Pancreas (tissue), 10 donors: ENCODE results near the gene FNDC3B. TPM values are rescaled to one million over a fixed set of nuclear protein-coding genes. Genes with fewer than 3 reads are reported as not detected.

Source experiments
- ATAC-seq, 4 donors: fragments of 200-7000 bp; cut with Tn5 transposase; one replicate each; pipeline versions ENCODE4 v1.8.0 to v1.9.1; 2020; ENCODE audit warnings: mild to moderate bottlenecking in 4 of 4, moderate library complexity in 4 of 4
- DNase-seq, 6 donors: peaks; one replicate each; pipeline ENCODE4 v3.0.0-alpha.2; 2020
- FAIRE-seq: peaks from 2 replicates; lab custom pipeline; 2012; peaks lifted over from hg19 to GRCh38; lab: Jason Lieb, UNC
- H3K27ac ChIP-seq, 4 donors: fragments of 200-600 bp; sonication (generic); 1 replicate in 3 of 4; 2 replicates in 1 of 4; pipeline versions ENCODE4 v1.5.0 to v1.8.0; 2020
- H3K27me3 ChIP-seq, 4 donors: fragments of 200-600 bp; one replicate each; pipeline ENCODE4 v1.8.0; 2021
- H3K36me3 ChIP-seq, 3 donors: fragments of 200-600 bp; sonication (generic) in 1 of 3; one replicate each; pipeline versions ENCODE4 v1.5.0 to v1.8.0; 2020 to 2021
- H3K4me1 ChIP-seq, 3 donors: fragments of 200-600 bp; one replicate each; pipeline ENCODE4 v1.8.0; 2021
- H3K4me3 ChIP-seq, 4 donors: fragments of 200-600 bp; sonication (generic) in 2 of 4; one replicate each; pipeline versions ENCODE4 v1.5.0 to v1.8.0; 2020 to 2021
- H3K9me3 ChIP-seq, 4 donors: fragments of 200-600 bp; one replicate each; pipeline ENCODE4 v1.8.0; 2021
- WGBS, 2 donors: extraction: QIAGEN DNeasy Blood & Tissue Kit; methylation state at CpG; one replicate each; pipeline ENCODE4 v1.1.7; 2013; 5-methylcytosine and 5-hydroxymethylcytosine counted together
- intact Hi-C, 3 donors: fragments of 100-400 bp; cut with DNase I; formaldehyde crosslinking; loops; one replicate each; pipeline versions ENCODE4 v1.11.1 to v1.14.2; 2022
- polyA plus RNA-seq, 2 donors: library from polyadenylated mRNA; stranded (reverse); fragments of 200-250 nt; gene quantifications; one replicate each; pipeline ENCODE4 v1.2.3, GENCODE V29; 2013
- total RNA-seq, 6 donors: library from RNA; stranded (reverse); fragmentation: NEBNext Ultra II Directional in 4 of 6; extraction: Animal tissue kit (Norgen Biotek cat#: 25700) in 4 of 6; gene quantifications; one replicate each; pipeline versions ENCODE4 v1.2.1 to v1.2.4, GENCODE V29; 2021 to 2023
- TF ChIP-seq, protein P1 (sequence below), 4 donors: fragments of 200-600 bp; sonication (generic) in 3 of 4; IDR thresholded peaks; one replicate each; pipeline versions ENCODE4 v1.5.0 to v1.8.0; 2021; ENCODE audit warnings: antibody characterized with exemption in 4 of 4
- donor health status: healthy with polysubstance abuse.
- donor health status: DM: no; HTN: no; CAD: no; lungs with moderate emphysema.
- donor health status: DM: no; HTN: no; CAD: no.
- donor health status: control.
- donor health status: control.
- donor health status: Bipolar disorder and iron deficiency.
- donor health status: DM: yes; HTN: yes; CAD: no.
- donor health status: DM: no; HTN: no; CAD: no.
- donor health status: DM: no; HTN: no; CAD: no.
- donor health status: DM: yes; HTN: yes; CAD: no.

Gene FNDC3B
- total and polyA plus RNA-seq, 8 donors = 9.3 to 126 (median 73.2) TPM

DNA sequence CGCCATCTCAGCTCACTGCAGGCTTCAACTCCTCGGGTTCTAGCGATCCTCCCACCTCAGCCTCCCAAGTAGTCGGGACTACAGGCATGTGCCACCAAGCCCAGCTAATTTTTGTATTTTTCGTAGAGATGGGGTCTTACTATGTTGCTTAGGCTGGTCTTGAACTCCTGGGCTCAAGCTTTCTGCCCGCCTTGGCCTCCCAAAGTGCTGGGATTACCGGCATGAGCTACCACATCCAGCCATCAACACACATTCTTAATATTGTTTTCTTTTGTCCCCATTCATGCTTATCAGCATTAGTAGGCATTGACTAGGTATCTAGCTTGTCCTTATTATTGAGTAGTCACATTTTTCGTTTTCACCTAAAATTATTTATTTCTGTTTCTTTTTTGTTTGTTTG, 240.6 kb downstream of the FNDC3B start:
- H3K4me3 ChIP-seq = no peak overlapping the region
- H3K27ac ChIP-seq = peak overlapping the region in 1 of 4 donors; percentile 14
- 88 to 89% methylated on average over 8 of the region's 8 CpGs for WGBS, 2 donors
- no peaks in the 10 kb centered on the region for H3K9me3 ChIP-seq
- TF ChIP-seq, protein P1, sequence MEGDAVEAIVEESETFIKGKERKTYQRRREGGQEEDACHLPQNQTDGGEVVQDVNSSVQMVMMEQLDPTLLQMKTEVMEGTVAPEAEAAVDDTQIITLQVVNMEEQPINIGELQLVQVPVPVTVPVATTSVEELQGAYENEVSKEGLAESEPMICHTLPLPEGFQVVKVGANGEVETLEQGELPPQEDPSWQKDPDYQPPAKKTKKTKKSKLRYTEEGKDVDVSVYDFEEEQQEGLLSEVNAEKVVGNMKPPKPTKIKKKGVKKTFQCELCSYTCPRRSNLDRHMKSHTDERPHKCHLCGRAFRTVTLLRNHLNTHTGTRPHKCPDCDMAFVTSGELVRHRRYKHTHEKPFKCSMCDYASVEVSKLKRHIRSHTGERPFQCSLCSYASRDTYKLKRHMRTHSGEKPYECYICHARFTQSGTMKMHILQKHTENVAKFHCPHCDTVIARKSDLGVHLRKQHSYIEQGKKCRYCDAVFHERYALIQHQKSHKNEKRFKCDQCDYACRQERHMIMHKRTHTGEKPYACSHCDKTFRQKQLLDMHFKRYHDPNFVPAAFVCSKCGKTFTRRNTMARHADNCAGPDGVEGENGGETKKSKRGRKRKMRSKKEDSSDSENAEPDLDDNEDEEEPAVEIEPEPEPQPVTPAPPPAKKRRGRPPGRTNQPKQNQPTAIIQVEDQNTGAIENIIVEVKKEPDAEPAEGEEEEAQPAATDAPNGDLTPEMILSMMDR (IDR thresholded peaks at IDR 0.05) = no peak
- H3K36me3 ChIP-seq = no peaks in the 10 kb centered on the region
- intact Hi-C loops = no loop called here
- peaks cover 0 to 11% (median 9%) of the 10 kb centered on the region in 3 donors for H3K4me1 ChIP-seq
- DNase-seq (no peak), ATAC-seq (peak in 1 of 4 donors; percentile 23), FAIRE-seq (no peak)
- H3K27me3 ChIP-seq = no peaks in the 10 kb centered on the region

DNA sequence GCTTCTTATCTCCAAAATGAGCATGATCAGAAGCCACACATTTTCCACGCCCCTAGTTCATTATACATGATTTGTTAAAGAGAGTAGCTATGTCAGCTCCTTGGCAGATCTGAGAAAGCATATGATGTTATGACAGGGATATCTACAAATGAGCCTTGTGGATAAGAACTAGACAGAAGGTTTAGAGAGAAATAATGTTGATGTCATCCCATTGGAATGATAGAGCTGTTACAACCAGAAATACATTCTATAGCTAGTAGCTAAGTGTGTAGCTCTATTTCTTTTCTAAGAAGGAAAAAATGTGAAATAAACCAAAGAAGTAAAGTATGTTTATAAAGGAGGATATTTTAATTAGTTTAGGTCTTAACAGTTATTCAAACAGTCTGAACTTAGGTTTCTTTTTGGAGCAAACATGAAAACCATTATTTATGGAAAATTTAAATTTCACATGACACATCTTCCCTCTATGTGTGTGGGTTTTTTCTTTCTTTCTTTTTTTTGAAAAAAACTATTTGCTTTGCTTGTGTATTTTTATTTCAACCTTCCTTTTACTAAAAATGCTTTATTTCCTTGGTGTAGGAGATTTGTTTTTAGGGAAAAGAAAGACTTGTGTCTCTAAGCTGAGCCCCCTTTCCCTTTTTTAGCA, 241.2 kb downstream of the FNDC3B start:
- TF ChIP-seq, protein P1 (IDR thresholded peaks at IDR 0.05) = no peak
- intact Hi-C loops = no loop called here
- Histone ChIP-seq H3K36me3 (no peaks in the 10 kb centered on the region), H3K27me3 (no peaks in the 10 kb centered on the region), H3K9me3 (no peaks in the 10 kb centered on the region), H3K4me3 (no peak overlapping the region), H3K27ac (peak overlapping the region in 1 of 4 donors; percentile 14), H3K4me1 (peaks cover 0 to 11% (median 9%) of the 10 kb centered on the region in 3 donors)
- FAIRE-seq (no peak), ATAC-seq (peak in 3 of 4 donors; percentile 26 to 64 (median 36)), DNase-seq (no peak)
- 88 to 91% methylated on average over 1 of the region's 1 CpG for WGBS, 2 donors

DNA sequence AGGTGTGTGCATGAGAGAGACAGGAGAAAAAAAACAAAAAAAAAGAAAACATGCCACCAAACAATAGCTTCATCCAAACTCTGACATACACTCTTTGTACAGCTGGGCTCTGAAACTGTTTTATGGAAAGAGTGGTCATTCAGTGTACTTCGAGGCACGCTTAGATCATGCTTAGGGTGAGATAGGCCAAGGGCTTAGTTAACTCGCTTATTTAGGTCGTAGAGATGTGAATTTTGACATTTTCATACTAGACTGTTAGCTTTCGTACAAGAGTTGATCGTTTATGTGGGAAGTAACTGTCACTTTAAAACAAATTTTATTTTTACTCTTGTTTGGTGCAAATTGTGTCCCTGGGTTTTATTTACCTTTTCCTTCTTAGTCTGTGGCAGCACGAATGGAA, 242.5 kb downstream of the FNDC3B start:
- Histone ChIP-seq H3K4me1 (peaks cover 0 to 15% (median 9%) of the 10 kb centered on the region in 3 donors), H3K27me3 (no peaks in the 10 kb centered on the region), H3K27ac (no peak overlapping the region), H3K9me3 (no peaks in the 10 kb centered on the region), H3K4me3 (no peak overlapping the region), H3K36me3 (no peaks in the 10 kb centered on the region)
- TF ChIP-seq, protein P1 (IDR thresholded peaks at IDR 0.05) = no peak
- DNase-seq (no peak), ATAC-seq (no peak), FAIRE-seq (no peak)
- intact Hi-C loops = no loop called here
- WGBS, 2 donors = 86 to 89% methylated on average over 7 of the region's 7 CpGs

DNA sequence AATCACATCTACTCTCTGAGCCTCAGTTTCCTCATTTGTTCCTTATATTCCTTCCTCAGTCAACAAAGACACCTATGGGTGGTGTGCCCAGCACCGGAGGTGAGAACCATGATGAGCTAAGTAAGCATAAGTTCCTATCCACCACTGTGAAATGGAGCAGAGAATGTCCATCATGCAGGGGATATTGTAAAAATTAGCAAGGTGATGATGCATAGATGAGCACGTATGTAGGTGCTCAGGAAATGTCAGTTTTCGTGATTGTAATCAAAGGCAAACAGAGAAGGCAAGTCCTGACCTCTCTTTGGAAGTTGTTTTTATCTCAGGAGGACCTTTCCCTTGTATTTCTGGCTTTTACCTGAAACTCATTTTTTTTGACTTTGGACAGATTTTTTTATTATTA, 243.5 kb downstream of the FNDC3B start:
- no peak for DNase-seq
- Histone ChIP-seq H3K27me3 (no peaks in the 10 kb centered on the region), H3K4me1 (peaks cover 0 to 15% (median 11%) of the 10 kb centered on the region in 3 donors), H3K36me3 (peaks cover 0 to 3% (median 0%) of the 10 kb centered on the region in 3 donors), H3K27ac (no peak overlapping the region), H3K9me3 (no peaks in the 10 kb centered on the region), H3K4me3 (no peak overlapping the region)
- intact Hi-C loops = no loop called here
- no peak for FAIRE-seq
- ATAC-seq = no peak
- 76 to 81% methylated on average over 3 of the region's 3 CpGs for WGBS, 2 donors
- TF ChIP-seq, protein P1 (IDR thresholded peaks at IDR 0.05) = no peak

DNA sequence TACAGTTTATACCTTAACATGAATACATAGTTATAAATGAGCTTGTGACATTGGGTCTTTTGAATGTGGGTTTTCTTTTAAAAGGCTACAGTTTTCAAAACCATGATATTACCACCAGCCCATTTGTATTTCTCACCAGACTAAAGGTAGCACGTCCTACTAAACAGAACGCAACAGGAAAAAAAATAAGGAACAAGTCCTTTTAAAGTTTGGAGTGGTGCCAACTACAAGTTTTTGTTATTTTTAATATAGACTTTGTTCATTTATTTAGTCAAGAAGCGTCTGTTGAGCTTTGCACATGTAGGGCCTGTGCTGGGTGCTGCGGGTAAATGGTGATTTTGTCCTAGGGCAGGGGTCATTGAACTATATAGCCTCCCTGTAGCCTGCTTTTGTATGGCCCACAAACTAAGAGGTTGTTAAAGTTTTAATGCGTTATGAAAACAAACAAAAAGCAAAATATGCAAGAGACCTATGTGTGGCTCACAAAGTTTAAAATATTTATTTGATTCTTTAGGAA, 244.5 kb downstream of the FNDC3B start:
- no peaks in the 10 kb centered on the region for H3K9me3 ChIP-seq
- H3K27ac ChIP-seq = no peak overlapping the region
- peaks cover 0 to 13% (median 0%) of the 10 kb centered on the region in 3 donors for H3K36me3 ChIP-seq
- H3K4me1 ChIP-seq = peaks cover 0 to 15% (median 9%) of the 10 kb centered on the region in 3 donors
- WGBS, 2 donors = 67 to 72% methylated on average over 5 of the region's 5 CpGs
- no peak for DNase-seq
- H3K27me3 ChIP-seq = no peaks in the 10 kb centered on the region
- no peak for ATAC-seq
- TF ChIP-seq, protein P1 (IDR thresholded peaks at IDR 0.05) = no peak
- intact Hi-C loops = no loop called here
- H3K4me3 ChIP-seq = no peak overlapping the region
- FAIRE-seq = no peak
